DMS79 treated with DMSO at 0.1 percent for 48 hours (cell line): ENCODE measurements around the gene ATRN.

Experiments
- DNase-seq: peaks from one replicate; lab custom pipeline; 2025; lab: John Stamatoyannopoulos, UW

Gene ATRN

DNA sequence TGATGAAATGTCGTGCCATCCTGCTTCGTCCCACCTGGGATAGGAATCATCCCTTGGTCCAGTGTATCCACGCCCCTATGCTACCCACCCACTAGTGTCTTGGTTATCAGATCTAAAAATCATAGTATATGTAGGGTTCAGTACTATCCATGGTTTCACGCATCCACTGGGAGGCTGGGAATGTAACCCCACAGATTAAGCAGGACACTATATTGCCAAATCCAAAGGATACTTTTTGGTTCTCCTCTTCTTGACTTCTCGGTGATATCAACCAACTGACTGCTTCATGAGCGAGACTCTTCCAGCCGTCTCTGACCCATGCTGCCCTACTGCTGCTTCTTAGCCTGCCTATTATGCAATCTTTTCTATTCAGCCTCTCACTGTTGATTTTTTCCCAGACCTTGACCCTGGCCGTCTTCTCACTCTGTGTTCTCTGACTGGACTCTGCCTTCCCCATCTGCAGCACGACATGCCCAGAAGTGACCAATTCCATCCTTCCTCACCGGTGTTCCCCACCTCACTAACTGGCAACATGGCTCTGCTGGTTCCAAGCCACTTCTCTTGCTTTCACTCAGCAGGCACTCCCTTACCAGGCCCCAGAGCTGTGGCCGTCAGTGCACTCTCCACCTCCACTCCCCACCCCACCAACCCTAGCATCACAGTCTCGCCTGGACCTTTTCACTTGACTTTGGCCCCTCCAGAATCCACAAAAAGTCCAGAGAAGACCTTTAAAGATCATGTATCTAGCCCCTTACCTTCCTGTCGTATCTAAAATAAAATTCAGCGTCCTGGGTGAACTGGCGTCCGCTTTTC is 157.9 kb downstream of the ATRN start:
- no peak for DNase-seq

DNA sequence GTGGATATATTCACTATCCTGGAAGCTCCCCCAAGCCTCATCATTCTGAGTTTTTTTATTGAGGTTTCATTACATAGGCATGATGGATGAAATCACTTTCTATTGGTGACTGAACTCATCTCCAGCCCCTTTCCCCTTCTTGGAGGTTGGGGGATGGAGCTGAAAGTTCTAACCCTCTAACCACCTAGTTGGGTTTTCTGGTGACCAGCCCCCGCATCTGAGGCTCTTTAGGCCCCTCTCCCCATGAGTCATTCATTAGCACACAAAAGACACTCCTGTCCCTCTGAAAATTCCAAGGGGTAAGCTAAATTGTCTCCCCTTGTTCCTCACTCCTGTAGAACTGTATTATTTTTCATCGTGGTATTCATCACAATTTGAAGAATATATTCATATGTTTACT is 159.1 kb downstream of the ATRN start:
- DNase-seq: no peak

DNA sequence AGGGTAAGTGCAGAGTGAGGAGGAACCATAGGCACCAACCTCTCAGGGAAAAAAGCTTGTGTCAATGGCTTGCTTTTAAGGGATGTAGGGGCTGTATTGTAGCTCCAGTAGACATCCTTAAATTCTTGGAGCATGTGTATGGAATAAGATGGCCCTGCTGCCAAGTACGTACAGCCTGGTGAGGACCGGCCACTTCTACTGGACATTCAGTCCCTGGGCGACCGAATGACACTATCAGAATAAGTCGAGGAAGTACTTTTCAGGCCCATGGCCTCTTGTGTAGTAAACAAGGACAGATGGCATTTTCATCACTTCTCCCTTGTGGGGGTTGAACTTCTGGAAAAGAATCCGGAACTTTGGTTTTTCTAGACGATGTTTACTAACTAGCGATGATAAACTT is 159.6 kb downstream of the ATRN start:
- DNase-seq: no peak

DNA sequence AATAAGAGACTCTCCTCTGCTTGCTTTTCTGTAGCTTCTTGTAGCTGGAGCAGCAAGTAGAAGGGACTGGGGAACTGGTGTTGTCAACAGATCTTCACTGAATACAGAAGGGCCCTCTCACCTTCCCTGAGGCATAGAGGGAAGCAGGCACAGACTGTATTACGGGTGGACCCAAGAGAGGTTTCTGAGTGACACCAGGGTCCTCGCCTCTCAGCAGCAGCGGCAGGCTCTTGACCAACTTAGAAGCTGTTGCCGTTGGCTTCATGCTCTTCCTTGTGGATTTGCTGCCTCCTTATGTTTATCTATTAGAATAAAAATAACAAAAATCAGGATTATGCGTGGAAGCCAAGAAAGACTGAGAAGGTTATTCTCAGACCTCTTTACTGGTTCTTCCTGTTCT is 160.7 kb downstream of the ATRN start:
- no peak for DNase-seq

DNA sequence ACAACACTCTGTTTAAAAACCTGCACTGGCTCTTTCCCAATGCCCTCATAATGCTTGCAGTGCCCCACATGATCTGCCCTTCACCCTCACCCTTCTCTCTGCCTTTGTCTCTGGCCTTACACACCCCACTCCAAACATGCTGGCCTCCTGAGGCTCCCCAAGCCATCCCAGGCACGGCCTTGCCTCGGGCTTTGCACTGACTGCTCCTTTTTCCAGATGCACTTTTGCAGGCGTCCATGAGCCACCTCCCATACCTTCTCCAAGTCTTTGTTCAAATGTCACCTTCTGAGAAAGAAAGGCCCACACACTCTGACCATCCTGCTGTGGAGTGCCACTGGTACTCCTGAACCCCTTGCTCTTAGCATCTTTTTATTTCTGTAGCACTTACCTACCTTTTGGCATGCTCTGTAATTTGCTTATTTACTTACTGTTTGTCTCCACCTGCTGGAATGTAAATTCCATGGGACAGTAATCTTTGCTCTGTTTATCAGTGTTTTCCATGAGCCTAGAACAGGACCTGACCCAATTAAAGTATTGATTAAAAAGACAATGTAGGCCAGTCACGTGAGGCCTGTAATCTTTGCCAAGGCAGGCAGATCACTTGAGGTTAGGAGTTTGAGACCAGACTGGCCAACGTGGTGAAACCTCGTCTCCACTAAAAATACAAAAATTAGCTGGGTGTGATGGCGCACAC is 161.6 kb downstream of the ATRN start:
- no peak for DNase-seq

DNA sequence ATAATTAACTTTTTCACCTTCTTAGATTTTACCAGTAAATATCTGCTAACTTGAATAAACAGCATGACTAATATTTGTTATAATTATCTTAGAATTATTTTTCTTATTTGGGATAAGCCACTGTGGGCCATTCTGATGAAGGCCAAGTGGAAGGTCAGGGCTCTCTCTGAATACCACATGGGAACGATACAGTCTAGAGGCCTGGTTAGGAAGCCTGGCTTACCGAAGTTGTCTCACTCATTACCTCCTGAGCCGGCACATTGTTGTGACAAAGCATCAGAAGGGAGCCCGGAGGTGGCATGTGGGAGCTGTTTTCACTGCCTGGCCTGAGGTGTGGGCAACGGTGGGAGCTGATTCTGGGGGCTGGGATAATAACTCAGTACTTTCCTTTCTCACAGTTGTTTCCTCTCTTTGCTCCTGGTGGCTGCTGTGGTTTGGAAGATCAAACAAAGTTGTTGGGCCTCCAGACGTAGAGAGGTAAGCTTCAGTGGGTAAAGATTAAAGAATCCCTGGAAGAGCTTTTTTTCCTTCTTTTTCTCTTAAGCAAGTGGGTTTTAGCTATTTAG is 163.2 kb downstream of the ATRN start:
- DNase-seq: no peak

DNA sequence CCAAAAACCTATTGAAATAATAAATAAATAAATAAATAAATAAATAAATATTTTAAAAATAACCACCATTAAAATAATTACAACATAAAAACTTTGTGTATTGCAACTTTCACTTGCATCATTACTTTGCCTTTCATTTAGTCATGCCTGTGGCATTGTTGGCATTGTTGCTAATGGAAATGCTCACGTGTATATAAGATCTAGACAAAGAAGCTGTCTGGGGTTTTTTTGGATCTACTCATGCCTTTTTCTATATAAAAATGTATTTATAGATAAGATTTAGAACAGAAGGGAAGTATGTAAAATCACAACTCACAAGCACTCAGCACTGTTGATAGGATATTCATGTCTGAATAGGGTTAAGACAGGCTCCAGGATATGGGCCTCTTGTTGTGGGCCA is 164.5 kb downstream of the ATRN start:
- no peak for DNase-seq

DNA sequence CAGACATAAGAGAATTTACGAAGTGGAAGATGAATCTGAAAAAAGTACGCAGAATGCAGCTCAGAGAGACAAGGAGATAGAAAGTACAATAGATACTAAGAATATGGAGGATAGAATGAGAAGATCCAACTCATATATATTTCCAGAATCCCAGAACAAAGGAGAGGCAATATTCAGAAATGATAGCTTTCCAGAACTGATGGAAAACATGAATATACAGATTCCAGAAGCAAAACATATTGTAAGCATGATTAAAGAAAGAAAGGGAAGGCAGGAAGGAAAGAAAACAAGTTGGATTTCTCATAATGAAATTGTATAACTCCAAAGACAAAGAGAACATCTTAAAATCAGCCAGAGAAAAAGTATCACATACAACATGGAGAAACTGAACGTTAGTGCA is 169.4 kb downstream of the ATRN start:
- no peak for DNase-seq

DNA sequence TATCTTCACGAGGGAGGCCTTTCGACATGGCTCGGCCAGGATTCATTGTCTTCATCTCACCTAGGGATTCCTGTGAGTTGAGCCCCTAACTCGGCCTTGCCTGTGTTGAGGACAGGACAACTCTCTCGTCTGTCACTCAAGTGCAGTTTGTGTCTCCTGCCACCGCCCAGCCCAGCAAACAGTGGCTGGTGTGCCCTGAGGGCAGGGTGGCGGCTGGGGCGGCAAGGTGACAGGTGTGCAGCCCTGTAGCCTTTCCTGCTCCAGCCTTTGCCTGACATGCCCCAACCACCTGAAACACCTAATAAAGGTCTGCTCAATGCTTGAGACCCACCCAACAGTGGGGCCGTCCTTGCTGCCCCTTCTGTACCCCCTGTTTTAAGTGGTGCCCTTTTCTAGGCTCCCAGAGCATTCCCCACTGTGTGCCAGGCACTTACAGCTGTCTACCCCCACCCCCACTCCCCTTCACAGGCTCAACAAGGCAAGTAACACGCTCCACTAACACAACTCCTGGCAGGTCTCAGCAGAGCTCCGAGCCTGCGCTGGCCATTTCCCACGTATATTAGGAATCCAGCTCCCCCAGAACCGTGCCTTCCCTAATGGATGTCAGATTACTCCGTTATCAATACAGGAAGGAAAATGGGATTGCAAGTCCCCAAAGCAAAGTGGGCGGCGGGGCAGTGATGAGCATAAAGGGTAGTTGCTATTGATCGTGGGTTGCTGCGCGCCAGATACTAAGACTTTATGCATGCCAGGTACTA is 174.7 kb downstream of the ATRN start:
- DNase-seq: peak; percentile 38

DNA sequence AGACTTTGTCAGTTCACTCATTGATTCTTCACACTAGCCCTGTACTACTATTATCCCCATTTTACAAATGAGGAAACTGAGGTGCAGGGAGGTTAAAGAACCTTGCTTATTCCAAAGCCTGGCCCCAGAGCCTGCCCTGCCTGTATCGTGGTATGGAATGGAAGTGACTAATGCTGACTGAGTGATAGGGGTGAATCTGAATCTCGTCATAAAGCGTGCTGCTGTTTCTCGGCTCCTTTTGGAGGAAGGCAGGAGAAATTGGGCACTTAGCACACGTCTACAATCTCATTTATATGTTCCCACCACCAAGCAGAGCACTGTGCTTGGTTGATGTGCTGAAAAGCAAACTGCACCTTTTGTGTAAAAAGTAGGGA is 175.2 kb downstream of the ATRN start:
- DNase-seq: no peak

DNA sequence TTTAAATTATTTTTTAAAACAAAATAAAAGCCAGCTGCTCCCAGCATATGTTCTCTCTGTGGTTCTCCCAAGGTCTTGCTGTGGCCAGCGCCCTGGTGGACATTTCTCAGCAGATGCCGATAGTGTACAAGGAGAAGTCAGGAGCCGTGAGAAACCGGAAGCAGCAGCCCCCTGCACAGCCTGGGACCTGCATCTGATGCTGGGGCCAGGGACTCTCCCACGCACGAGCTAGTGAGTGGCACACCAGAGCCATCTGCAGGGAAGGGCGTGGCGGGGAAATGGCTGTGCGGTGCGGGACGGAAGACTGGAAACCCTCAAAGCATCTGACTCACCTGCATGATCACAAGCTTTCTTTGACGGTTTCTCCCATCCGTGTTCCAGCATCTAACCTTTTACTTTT is 175.8 kb downstream of the ATRN start:
- no peak for DNase-seq

DNA sequence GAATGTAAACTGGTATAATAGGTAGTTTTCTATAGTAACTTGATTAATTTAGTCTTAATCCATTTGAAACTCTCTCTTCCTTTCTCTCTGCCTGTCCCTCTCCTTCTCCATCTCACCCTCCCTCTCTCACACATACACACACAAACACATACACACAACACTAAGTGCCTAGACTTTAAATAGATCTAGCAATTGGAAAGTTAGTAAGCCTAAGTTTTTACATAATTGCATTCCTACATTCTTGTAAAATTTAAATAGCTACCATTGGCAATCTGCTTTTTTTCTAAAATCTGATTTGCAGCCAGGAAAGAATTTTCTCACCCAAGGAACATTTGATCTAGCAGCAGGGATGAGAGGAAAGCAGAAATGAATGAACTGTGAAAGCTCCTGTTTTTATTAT is 176.7 kb downstream of the ATRN start:
- DNase-seq: no peak

DNA sequence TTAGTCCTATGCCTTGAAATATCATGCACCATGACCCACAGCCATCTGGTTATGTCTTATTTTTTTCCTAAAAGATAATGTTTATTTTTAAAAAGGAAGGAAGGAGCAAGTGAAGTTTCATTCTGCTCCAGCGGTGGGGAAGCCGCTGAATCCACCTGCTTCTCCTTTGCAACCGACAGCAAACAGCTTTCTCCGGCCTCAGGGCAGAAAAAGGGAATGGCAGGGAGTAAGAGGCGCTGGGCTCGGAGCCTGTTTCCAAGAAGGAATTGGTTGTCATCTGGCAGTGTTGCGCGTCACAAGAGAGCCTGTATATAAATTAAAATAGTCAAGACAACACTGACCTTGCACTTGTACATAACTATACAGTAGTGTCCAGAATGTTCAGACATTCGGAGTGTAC is 178.1 kb downstream of the ATRN start:
- DNase-seq: peak; percentile 29

DNA sequence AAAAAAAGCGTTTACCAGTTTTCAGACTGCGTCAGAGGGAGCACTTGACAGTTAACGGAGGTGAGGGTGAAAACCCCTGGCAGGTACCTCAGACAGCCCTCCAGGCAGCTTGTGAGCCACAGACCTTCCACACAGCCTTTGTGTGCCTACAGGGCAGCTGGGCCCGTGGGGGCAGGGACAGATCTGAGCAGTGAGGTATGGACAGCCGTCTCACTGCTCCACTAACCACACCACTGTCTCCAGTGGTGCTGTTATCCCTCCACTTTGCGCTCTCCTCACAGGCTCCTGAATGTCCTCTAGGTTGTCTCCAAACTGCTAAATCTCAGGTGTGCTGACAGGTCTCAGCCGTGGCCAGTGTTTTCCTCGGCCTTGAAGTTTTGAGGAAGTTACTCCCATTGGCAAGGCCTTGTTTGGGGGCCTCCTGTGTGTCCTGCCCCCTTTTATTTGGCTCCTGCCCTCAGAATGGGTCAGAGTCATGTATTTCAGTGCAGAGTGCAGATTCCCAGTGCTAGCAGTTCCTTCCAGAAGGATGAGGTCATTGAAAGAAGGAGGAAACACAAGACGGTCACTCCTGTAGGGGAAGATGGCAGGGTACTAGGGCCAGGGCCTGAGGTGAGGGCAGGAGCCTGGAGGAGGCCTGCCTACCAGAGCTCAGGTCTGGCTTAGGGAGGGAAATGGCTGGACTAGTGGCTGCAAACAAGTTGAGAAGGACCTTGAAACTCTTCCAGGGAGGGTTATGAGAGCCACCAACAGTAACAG is 180.6 kb downstream of the ATRN start:
- peak; percentile 40 for DNase-seq

DNA sequence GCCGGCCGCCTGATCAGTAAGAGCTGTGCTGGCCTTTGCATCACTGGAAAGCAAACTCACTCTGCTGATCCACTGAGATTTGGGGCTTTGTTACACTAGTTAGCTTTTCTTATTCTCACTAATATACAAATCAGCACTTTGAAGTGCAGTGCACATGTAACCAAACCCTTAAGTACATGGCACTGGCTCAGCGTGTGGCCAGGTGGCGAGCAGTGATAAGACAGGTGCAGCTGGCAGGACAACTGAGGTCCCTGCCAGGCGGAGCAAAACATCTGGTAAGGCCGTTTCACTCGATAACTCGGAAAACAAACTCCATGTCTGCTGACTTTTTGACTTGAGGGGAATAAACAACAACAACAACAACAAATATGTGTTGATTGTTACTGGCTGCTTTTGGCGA is 181.4 kb downstream of the ATRN start:
- peak; percentile 78 for DNase-seq

DNA sequence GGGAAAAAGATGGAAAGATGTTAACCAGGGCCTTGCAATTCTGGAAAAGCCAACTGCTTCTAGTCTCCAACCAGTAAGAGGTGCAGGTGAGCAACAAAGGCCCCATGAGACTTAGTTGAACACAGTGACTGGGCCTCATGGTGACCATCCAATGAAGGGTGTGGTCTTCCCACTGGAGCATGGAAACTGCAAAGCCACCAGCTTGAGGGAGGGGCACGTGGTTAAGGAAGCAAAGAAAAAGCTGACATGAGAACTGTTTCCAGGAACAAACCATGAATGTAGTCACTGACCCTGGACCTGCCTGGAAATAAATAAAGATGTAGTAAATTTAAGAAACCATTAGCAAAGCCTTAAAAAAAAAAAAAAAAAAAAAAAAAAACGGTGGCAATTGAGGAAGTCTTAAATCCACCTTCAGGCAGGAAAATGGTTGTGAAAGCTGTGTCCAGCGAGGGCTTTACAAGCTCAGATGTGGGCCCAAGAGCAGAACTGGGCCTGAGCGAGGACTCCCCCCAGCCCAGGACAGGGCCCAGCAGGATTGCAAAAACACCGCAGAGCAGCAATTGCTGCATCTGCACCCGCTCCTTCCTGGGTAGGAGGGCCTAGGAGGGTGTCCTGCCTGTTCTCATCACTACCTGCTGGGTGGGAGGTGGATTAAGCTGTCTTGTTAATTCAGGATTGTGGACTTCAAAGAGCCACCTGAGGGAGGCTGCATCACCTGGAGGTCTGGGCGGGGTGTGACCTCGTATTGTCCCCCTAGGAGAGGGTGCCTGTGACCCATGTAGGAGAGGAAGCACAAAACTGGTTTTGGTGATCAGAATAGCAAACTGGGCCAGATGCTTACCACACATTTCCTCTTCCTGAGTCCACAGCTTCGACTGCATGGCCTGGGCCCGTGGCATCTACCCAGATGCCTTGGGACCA is 182.1 kb downstream of the ATRN start:
- peak; percentile 43 for DNase-seq

DNA sequence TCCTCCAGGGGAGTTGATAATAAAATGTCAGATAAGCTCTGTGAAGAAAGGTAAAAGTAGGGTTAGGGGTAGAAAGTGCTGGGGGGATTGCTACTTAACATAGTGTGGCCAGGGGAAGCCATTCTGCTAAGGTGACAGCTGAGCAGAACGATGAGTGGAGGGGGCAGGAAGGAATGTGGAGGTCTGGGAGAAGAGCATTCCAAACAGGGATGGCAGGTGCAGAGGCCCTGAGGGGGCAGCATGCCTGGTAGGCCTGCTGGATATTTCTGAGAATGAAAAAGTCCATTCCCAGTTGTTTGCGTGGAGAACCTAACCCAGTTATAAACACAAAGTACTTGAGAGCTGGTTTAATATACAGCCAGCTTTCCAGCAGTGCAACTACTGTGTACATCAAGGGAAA is 183.1 kb downstream of the ATRN start:
- DNase-seq: peak; percentile 53

DNA sequence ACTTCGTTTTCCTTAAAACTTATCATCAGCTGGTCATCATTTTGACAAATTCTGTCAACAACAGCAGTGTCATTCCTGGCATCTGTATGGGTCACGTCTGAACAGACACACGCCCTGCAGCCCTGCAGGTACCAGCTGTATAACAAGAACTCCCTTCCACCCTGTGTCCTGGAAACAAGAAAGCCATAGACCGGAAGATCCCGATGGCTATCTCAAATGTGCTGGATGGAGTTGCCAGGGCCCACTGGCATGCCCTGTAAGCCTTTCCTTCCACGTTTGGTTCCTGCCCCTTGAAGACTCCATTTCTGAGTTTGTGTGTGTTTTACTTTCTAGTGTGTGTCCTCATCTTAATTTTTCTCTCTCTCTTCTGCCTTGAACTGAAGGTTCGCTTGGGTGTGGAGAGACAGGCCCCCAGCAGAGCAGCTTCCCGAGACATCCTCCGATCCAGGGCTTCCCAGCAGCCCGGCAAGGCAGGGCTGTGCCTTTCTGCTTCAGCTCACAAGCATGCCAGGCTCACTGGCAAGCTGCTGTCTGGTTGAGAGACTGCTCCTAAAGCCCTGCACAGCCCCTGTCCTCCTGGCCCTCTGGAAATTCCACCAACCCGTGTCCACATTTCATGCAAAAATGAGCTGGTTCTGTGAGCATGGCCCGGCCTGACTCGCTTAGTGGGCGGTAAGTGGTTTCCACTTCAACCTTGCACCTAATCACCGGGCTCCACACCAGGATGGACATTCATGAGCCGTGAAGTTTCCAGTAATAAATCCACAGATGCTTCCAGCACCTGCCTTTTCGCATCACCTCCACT is 183.7 kb downstream of the ATRN start:
- peak; percentile 96 for DNase-seq

DNA sequence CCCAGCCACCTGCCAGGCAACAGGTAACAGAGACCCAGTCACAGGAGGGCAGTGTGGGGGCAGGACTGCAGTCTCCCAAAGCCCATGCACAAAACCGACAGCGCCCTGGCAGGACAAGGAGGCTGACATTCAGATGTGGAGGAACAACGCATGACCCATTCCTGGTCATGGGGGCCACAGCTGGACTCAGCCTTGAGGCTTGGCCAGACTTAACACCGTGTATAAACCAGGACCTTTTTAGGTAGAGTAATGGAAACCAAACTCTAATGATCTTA is 184.2 kb downstream of the ATRN start:
- DNase-seq: no peak

DNA sequence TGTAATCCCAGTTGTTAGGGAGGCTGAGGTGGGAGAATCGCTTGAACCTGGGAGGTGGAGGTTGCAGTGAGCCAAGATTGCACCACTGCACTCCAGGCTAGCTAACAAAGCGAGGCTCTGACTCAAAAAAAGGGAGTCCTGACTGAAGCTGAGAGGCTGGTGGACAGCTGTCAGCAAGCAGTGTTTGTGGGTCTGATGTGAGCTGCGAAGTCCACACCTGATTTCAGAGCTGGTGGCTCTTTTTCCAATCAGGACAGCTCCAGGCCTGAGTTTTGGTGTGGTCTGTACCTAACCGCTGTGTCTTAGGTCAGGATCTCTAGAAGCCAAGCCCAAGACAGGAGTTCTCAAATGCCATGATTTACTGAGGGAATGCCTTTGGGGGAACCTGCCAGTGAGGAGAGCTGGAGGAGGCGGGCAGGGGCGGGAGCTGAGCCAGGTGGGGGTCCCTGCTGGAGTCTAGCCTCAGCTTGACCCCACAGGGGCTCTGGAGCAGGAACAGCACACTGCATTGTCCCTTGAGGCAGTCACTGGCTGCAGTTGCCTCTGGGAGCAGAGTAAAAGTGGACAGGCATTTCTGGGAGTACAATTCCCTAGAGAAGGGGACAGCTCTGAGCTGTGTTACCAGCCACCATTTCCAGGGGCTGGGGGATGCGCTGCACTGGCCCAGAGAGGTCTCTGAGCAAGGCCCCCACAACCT is 187.3 kb downstream of the ATRN start:
- no peak for DNase-seq
